ENCODE measurements around the gene MTX2.
"Not testable (repeated sequence)": the region's sequence is repeated elsewhere in the genome, so short reads cannot be mapped to it uniquely, and the experiment has no call there.

Gene MTX2

DNA sequence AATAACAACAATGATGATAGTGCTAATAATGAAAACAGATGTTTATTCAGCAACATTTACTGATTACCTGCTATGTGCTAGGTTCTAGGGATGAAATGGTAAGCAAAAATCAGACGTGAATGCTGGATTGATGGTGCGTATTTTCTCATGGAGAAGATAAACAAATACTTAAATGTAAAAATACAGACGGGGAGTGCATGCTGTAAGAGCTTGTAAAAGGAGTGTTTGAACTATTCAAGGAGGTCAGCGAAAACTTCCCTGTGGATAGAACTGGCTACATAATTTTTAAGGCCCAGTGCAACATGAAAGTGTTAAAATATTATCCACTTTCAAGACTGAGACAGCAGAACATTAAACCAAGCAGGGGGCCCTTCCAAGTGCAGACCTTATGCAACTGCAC is 22.1 kb downstream of the MTX2 start:
- no peak for DNase-seq

DNA sequence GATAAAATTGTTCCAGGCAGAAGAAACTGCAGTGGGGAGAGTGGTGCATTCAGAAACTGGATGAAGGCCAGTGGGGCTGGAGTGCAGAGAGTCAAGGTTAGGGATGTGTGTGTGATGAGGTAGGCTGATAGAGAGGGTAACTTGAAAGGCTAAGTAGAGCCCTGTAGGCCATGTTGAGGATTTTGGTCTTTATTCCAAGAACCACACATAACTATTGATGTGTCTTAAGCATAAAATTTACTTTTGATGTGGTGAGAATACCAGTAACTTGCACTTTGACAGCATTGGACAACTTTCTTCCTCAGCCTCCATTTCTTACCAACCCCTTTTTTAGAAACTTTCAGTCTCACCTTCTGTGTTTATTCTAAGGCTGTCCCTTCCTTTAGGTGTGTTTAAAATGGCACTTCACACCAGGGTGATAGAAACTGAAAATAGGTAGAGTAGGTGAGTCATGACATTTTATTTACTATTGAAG is 22.6 kb downstream of the MTX2 start:
- DNase-seq: no peak

DNA sequence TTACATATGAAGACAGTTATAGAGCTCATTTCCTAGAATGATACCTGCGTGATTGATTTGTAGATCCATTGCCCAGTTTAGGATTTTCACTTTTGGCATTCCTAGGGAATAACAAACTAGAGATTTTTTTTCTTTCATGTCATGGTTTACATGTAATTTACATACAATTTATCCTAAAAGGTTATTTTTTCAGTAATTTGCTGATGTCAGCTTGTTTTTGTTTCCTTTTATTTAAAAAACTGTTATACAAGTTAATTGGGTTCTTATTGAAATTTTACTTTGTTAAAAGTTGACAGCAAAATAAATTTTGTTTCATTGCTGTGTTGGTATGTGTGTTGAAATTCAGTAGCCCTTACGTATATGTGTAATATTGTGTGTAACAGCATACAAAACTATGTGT is 23.4 kb downstream of the MTX2 start:
- no peak for DNase-seq

DNA sequence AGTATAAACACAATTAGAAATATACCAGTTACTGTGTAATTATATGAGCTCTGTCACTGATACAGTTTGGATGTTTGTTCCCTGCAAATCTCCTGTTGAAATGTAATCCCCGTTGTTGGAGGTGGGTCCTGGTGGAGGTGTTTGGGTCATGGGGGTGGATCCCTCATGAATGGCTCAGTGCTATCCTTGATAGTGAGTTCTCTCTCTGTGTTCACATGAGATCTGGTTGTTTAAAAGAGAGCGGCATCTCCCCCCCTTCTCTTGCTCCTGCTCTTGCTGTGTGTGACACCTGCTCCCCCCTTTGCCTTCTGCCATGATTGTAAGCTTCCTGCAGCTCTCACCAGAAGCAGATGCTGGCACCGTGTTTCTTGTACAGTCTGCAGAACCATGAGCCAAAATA is 24.1 kb downstream of the MTX2 start:
- no peak for DNase-seq

DNA sequence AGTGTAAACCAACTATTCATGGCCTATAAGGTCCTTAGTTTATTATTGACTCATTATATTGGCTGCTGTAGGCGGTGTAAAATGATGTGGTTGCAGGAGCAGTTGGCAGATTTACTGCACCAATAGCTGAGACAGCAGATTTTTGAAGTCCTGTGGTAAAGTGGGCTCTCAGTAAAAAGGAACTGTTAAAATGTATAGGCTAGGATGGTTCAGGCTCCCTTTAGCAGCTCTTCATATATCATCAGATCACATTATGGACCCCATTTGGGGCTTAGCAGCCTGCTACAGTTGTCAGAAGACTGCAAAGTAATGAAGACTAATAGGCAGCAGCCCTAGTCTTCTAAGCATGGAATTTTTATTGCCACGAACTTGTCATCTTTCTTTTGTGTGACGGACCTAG is 27.8 kb downstream of the MTX2 start:
- DNase-seq: no peak

DNA sequence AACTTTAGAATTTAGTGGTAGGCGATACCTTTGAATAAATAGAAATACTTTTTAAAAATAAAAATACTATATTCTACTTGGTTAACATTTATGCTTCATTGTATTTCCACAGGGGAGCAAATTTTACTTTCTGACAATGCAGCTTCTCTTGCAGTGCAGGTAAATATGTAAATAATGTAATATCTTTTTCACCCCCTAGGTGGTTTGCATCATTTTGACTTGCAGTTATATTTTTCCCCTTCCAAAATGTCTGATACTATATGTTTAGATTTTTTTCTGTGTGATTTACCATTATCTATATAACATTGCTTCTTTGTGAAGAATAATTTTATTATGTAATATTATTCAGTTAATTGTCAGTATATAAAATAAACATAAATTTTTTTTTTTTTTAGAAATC is 28.5 kb downstream of the MTX2 start:
- no peak for DNase-seq

DNA sequence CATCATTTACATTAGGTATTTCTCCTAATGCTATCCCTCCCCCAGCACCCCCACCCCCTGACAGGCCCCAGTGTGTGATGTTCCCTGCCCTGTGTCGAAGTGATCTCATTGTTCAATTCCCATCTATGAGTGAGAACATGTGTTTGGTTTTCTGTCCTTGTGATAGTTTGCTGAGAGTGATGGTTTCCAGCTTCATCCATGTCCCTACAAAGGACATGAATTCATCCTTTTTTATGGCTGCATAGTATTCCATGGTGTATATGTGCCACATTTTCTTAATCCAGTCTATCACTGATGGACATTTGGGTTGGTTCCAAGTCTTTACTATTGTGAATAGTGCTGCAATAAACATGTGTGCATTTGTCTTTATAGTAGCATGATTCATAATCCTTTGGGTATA is 36.8 kb downstream of the MTX2 start:
- DNase-seq: not testable (repeated sequence)

DNA sequence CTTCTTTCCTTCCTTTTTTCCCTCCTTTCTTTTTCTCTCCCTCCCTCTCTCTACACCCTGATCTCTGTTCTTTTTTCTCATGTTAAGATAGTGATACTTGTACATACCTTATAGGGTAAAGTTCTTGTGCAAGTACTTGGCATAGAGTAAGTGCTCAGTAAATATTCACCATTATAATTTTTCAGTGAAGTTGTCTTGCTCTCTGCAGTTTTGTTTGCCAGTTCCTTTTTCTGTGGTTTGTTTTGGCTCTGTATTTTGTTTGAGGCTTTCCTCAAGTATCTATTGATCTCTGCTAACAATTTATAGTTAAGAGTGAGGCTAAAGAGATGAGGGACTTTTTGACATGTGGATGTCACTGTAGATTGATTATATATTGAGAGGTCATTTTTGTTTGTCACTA is 48.0 kb downstream of the MTX2 start:
- DNase-seq: no peak

DNA sequence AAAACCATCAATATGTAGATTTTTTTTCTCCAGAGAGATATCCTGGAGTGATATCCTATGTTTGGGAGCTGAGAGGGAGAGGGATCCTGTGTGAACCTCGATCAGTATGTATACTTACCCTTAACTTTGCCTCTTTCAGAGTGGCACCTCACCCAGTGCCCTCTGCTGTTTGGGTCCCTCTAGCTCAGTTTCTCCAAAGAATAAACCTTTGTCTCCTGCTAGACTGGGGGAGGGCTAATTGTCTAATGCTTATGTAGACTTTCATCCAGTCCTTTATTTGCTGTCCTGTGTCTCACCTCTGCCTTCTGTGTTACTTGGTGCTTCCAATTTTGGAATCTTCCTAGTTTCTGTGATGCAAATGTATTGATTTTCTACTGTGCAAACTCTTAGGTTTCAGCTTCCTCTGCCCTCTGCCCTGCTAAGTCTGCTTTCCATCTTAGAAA is 48.4 kb downstream of the MTX2 start:
- no peak for DNase-seq

DNA sequence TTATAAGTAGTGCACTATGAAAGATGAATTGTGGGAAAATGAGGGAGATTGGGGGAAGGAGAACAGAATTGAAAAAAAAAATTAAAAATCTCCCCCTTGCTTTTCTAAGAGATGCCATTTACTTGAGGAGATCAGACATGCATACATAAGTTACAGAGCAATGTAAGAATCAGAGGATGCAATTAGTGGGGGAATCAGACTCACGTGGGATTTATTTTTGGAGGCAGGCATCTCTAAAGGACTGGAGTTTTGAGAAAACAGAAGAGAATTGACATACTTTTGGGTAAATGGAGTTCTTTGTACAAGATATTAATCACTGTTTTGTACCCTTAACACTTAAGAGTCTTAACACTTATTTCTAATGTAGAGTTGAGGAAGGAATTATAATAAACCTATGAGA is 52.7 kb downstream of the MTX2 start:
- DNase-seq: no peak

DNA sequence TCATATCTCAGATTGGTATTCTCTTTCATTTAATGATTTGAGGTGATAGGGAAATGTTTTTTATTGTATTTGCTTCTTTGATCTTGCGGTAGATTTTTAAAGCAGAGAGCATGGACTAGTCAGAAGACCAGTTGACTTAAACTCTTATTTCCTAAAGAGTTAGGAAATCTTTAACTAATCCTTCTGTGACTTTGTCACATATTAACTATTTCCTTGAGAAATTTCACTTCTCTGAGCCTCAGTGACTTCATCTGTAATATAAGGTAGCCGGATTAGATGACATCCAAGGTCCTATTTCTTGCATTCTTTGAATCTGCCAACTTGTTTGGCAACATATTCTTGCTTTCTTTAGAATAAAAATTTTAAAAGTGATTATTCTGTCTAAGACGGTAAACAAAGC is 55.6 kb downstream of the MTX2 start:
- no peak for DNase-seq

DNA sequence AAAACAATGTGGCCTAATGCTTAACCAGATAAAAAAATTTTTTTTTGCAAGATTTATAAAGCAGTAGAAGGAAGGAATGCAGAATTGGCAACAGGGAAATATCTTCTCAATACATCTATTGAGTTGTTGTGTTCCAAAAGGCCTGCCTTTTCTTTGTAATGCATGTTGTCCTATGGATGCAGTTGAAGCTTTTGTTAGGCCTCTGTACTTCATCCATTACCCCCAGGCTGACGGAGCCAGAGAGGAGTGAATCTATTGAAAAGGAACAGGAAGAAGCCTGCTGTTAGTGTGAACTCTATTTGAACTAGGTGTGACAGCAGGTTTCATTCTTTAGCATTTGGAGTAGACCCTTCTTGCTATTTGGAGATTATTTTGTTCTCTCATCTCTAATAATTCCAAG is 56.5 kb downstream of the MTX2 start:
- no peak for DNase-seq

DNA sequence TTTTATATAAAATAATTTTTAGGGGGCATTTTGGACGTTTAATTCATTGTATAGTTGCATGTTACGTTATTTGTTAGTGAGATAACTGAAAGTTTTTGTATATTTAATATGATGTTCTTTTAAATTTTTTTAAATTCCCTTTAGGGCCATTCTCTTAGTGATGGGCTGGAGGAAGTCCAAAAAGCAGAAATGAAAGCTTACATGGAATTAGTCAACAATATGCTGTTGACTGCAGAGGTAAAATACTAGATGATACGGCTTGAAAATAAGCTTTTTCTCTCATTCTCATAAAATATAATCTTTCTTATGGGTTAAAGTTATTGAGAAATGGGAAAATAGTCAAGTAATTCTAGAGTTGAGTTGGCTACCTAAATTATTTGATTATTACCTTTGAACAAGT is 58.9 kb downstream of the MTX2 start:
- no peak for DNase-seq

DNA sequence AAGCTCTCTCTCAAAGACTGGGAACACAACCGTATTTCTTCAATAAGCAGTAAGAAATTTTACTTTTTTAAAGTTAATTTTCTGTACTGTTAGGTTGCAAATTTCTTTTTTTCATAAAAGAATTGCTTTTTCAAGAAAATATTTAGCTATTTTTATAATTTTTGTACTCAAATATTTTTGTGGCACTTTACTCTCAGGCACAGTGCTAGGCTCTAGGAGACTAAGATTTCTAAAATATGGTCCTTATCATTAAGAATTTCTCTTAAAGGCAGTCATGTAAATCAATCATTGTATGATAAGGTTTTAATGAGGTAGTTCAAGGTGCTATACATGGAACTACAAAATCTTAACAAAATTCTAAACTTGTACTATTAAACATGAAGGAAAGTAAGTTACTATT is 61.4 kb downstream of the MTX2 start:
- no peak for DNase-seq

DNA sequence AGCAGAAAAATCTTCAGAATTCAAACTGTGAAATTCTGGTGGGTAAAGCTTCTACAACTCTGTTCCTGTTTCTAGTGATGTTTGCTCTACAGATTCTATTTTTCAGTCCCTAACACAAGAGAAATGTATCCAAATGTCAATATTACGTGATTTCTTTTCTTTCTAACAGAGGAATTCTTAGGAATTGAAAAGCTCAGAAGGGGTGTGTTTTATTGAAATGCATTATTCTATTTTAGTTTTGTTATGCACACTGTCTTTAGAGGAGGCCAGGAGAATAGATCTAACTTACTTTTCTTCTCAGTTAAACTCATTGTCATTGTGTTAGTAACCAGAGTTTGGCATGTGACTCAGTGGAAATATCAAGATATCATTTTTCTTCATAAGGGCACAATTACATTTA is 62.4 kb downstream of the MTX2 start:
- DNase-seq: no peak

DNA sequence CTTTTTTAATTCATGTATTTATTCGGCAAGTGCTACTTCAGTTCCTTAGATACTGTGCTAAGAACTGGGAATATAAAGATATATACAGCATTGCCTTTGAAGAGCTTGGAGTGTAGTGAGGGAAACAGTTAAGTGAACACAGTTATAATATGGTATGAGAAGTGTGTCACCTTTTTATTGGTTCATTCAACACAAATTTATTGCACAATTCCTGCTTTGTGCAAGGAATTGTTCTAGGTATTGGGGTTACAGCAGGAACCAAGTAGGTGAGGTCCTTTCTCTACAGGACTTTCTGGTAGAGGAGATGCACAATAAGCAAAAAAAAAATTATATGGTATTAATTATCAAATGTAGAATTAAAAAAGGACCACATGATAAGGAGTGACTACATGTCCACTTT is 65.5 kb downstream of the MTX2 start:
- DNase-seq: no peak

DNA sequence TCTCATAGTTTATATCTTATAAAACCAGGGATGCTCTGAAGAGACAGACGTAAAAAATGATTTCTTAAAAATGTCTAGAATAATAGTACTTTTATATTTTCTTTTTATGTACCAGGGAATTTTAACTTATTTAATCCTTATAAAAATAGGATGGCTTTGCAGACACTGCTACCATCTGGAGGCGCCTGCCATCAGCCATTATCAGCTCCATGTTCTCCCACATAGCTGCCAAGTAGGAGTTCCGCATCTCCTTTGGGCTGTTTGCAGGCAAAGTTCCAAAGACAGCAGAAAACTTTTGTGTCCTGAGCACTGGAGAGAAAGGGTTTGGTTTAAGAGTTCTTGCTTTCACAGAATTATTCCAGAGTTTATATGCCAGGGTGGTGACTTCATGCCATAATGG is 69.2 kb downstream of the MTX2 start:
- DNase-seq: no peak

DNA sequence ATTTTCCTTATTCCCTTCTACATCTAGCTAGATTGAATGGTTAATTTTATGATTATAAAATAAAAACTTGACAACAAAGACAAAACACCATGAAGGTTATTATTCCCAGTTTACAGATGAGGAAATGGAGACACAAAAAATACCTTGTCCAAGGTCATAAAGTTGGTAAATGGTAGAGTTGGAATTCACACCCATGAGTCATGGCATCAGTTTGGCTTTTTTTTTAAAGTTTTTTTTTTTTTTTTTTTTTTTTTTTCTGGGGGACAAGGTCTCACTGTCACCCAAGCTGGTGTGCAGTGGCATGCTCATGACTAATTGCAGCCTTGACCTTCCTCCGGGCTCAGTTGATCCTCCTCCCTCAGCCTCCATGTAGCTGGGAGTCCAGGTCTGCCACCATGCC is 70.0 kb downstream of the MTX2 start:
- no peak for DNase-seq

DNA sequence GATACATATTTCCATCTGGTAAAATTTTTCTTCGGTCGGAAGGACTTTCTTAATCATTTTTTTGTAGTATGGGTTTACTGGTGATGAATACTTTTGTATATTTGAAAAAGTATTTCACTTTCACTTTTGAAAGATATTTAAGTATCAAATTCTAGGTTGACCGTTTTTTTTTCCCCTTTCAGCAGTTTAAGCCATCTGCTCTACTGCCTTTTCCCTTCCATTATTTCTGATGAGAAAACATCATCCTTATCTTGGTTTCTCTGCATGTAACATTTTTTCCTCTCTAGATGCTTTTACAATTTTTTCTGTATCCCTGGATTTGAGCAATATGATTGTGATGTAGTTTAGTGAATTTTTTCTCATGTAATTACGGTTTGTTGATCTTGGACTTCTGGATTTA is 87.0 kb downstream of the MTX2 start:
- DNase-seq: no peak

DNA sequence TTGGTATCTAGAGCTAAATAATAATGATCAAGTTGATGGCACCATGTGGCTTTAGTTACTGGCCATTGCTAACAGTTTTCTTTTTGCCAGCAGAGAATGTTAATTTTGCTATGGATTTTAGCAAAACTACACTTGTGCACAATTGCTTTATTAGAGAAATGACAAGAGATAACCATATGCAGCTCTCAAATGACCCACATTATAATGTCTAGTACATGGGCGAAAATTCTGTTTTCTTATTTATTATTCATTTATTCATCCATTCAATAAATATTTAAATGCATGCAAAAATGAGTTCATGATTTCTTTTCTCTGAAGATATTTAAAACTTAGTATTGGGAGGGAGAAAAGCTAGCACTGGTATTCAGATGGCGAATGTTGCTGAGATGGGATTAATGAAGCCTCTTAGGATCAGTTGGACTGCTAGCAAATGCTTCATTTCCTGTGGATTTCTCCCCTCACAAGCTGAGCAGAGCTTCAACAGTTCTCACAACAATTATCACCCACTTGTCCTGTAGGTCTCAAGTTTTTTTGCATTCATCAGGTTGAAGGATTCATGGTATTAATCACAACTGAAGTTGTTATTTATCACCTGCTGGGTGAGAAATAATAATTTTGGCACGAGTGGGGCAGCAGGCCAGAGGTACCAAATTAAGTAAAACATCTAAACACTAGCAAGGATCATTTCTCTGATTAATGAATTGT is 95.2 kb downstream of the MTX2 start:
- no peak for DNase-seq

DNA sequence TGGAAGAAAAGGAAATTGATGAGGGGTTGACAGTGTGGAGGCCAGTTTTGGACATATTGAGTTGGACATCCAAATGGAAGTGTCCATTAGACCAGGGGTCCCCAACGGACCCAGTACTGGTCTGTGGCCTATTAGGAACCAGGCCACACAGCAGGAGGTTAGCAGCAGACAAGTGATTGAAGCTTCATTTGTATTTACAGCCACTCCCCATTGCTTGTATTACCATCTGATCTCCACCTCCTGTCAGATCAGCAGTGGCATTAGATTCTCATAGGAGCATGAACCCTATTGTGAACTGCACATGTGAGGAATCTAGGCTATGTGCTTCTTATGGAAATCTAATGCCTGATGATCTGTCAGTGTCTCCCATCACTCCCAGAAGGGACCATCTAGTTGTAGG is 99.1 kb downstream of the MTX2 start:
- no peak for DNase-seq

DNA sequence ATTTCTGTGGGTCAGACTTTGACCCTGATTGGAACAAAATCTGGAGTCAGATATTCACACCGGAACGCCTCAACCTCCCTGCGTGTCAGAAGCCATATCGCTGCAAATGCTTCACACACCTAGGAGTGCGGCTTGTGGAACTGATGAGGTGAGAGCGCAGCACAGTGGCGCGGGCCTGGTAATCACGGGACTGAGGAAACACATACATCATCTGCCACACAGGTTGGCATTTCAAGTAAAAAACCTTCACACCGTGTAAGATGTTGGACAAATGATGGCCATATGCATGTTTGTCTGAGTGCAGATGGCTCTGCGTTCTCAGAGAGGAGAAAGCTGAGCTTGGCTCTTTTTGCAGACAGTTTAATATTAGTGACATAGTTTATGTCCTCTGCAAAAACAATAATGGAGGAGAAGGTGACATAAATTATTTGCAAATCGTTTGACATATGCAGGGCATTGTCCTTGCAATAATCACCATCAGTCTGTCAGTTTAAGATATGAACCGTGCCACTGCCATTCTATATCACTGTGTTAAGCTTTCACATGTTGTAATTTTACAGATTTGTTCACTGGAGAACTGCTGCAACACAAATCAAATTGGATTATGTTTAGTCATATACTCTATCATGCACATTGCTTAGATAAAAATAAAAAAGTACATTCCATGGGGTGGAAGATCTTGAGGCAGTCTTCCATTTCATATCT is 101.4 kb downstream of the MTX2 start:
- no peak for DNase-seq

DNA sequence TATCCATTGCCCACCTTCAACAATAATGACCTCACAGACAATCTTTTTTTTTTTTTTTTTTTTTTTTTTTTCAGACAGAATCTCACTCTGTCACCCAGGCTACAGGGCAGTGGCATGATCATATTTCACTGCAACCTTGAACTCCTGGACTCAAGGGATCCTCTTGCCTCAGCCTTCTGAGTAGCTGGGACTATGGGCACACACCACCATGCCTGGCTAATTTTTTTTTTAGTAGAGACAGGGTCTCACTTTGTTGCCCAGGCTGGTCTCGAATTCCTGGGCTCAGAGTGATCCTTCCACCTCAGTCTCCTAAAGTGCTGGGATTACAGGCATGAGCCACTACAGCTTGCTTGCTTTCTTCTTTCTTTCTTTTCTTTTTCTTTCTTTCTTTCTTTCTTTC is 103.9 kb downstream of the MTX2 start:
- DNase-seq: not testable (repeated sequence)

DNA sequence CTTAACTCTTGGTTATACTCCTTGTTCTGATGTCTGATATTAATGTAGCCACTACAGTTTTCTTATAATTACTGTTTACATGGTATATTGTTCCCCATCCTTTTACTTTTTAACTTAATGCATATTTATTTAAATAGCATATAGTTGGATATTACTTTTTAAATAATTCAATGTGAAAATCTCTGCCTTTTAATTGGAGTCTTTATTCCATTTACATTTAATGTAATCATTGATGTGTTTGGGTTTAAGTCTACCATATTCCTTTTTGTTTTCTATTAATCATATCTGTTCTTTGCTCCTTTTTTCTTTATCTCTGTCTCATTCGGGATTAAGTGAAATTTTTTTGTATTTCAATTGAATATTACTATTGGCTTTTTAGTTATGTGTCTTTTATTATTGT is 109.1 kb downstream of the MTX2 start:
- DNase-seq: no peak

DNA sequence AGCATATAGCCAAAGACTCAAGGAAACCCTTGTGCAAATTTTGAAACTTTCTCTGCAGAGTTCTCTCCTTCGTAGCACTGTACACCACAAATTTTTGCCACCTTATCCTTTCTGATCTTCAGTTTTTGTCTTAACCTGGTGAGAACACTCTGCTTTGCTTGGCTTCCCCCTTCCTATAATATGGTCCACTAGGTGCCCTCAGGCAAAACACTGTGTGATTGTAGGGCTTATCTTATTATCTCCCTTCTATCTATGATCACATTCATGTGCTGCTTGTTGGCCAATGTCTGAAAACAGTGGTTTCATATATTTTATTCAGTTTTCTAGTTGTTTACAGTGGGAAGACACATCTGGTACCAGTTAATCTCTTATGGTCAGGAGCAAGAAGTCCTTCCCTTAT is 111.1 kb downstream of the MTX2 start:
- no peak for DNase-seq
